Neutrophil (primary cell): Measurements from ENCODE around the gene CLCN7.

Source experiments
- H3K27ac ChIP-seq: fragments of 200-600 bp; sonication (generic); 2 replicates; pipeline ENCODE4 v1.5.1; 2016; ENCODE audit warnings: mild to moderate bottlenecking, moderate library complexity
- H3K27me3 ChIP-seq: fragments of 200-600 bp; sonication (generic); 2 replicates; pipeline ENCODE4 v1.6.0; 2016; ENCODE audit warnings: mild to moderate bottlenecking
- H3K36me3 ChIP-seq: fragments of 200-600 bp; sonication (generic); 2 replicates; pipeline ENCODE4 v1.5.1; 2017
- H3K4me1 ChIP-seq, 2 experiments: fragments of 200-600 bp in 1 of 2; sonication (generic) in 1 of 2; 1 replicate in 1 of 2; 2 replicates in 1 of 2; pipeline versions ENCODE4 v1.5.1 to v1.6.1; 2013 to 2016; ENCODE audit warnings: low read depth in 1 of 2, low read length in 1 of 2, mild to moderate bottlenecking in 1 of 2, moderate library complexity in 1 of 2; ENCODE audit not compliant: control insufficient read depth in 1 of 2, insufficient read depth in 1 of 2
- H3K4me3 ChIP-seq, 2 experiments: fragments of 200-600 bp in 1 of 2; sonication (generic) in 1 of 2; 1 replicate in 1 of 2; 2 replicates in 1 of 2; pipeline ENCODE4 v1.5.1; 2013 to 2016; ENCODE audit warnings: low read depth in 1 of 2, low read length in 1 of 2, mild to moderate bottlenecking in 1 of 2, moderate library complexity in 1 of 2
- H3K9me3 ChIP-seq: fragments of 200-600 bp; sonication (generic); 2 replicates; pipeline ENCODE4 v1.5.1; 2016
- TF ChIP-seq, protein P1 (sequence below): fragments of 200-600 bp; sonication (generic); IDR thresholded peaks from 2 replicates; pipeline ENCODE4 v1.5.1; 2016; ENCODE audit warnings: antibody characterized with exemption

The CLCN7 gene

DNA sequence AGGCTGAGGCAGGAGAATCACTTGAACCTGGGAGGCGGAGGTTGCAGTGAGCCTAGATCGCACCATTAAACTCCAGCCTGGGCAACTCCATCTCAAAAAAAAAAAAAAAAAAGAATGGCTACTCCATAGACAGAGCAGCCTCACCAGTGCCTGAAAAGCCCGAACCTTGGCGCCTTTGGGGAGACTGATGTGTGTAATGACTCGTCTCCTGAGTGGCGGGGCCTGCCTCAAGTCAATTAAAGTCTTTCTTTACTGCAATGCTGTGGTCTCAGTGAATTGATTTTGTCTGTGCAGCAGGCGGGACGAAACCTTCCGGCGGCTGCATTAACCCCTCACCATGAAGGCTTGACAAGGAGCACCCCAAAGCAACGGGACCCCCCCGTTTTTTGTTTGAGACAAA is 50.8 kb downstream of the CLCN7 start:
- peaks cover 13 to 19% of the 10 kb centered on the region in 2 experiments for H3K4me1 ChIP-seq
- H3K27ac ChIP-seq = no peak overlapping the region
- no peaks in the 10 kb centered on the region for H3K9me3 ChIP-seq
- no peaks in the 10 kb centered on the region for H3K36me3 ChIP-seq
- H3K27me3 ChIP-seq = peaks cover 13% of the 10 kb centered on the region
- no peak overlapping the region for H3K4me3 ChIP-seq
- TF ChIP-seq, protein P1, sequence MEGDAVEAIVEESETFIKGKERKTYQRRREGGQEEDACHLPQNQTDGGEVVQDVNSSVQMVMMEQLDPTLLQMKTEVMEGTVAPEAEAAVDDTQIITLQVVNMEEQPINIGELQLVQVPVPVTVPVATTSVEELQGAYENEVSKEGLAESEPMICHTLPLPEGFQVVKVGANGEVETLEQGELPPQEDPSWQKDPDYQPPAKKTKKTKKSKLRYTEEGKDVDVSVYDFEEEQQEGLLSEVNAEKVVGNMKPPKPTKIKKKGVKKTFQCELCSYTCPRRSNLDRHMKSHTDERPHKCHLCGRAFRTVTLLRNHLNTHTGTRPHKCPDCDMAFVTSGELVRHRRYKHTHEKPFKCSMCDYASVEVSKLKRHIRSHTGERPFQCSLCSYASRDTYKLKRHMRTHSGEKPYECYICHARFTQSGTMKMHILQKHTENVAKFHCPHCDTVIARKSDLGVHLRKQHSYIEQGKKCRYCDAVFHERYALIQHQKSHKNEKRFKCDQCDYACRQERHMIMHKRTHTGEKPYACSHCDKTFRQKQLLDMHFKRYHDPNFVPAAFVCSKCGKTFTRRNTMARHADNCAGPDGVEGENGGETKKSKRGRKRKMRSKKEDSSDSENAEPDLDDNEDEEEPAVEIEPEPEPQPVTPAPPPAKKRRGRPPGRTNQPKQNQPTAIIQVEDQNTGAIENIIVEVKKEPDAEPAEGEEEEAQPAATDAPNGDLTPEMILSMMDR = no peak

DNA sequence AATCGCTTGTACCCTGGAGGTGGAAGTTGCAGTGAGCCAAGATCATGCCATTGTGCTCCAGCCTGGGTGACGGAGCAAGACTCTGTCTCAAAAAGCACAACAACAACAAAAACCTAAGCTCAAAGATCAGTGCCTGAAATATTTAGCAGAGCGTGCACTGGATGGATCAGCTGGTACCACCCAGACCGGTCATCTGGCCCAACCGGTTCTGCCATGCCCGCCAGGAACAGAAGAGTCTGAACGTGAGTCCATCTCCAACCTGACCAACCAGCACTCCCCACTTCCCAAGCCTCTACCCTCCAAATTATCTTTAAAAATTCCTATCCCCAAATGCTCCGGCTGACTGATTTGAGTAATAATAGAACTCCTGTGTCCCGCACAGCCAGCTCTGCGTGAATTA is 52.8 kb downstream of the CLCN7 start:
- peaks cover 13 to 16% of the 10 kb centered on the region in 2 experiments for H3K4me1 ChIP-seq
- no peak overlapping the region for H3K27ac ChIP-seq
- H3K4me3 ChIP-seq = no peak overlapping the region
- H3K27me3 ChIP-seq = no peaks in the 10 kb centered on the region
- H3K36me3 ChIP-seq = no peaks in the 10 kb centered on the region
- TF ChIP-seq, protein P1 = no peak
- no peaks in the 10 kb centered on the region for H3K9me3 ChIP-seq

DNA sequence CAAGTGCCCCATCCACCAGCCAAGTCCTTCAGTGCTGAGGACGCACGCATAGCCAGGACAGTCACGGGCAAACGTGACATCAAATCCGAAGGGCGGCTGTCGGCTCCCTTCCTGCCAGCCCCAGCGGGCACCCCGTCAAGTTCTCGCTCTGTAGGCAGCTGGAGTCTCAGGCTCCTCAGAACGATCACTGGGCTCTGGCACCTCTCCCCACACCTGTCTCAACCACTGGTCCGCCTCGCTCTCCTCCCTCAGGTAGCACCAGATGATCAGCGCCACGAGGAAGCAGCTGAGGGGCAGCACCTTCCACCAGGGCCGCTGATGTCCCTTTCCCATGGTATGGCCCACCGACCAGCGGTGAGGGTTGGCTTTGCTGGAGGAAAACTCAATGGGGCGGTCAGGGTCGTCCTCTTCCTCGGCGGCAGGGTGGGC is 54.7 kb downstream of the CLCN7 start:
- no peaks in the 10 kb centered on the region for H3K27me3 ChIP-seq
- H3K27ac ChIP-seq = peak overlapping the region; percentile 82
- peaks cover 13 to 16% of the 10 kb centered on the region in 2 experiments for H3K4me1 ChIP-seq
- H3K4me3 ChIP-seq = peak overlapping the region; percentile 71 to 91
- H3K9me3 ChIP-seq = no peaks in the 10 kb centered on the region
- no peaks in the 10 kb centered on the region for H3K36me3 ChIP-seq
- TF ChIP-seq, protein P1 = no peak

DNA sequence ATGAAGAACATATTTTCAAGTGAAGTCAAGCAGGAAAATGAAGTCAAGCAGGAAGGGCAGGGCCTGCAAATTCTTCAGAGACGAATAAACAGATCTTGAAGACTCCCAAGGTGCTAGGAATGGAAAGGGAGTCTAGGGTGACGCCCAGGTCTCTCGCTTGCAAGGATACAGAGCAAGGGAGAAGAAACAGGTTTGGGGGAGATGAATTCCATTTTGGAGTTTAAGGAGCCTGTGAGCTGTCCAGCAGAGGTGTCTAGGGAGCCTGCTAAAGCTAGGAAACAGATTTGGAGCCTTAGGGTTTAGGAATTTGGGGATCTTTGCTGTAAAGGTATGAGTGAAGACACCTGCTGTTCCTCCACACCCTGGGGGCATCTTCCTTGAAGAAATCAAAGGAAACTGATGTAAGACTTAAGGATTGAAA is 58.3 kb downstream of the CLCN7 start:
- Histone ChIP-seq H3K27me3 (no peaks in the 10 kb centered on the region), H3K36me3 (peaks cover 18% of the 10 kb centered on the region), H3K9me3 (no peaks in the 10 kb centered on the region), H3K4me3 (no peak overlapping the region), H3K27ac (no peak overlapping the region), H3K4me1 (peaks cover 32% of the 10 kb centered on the region in 2 experiments)
- TF ChIP-seq, protein P1 = no peak

DNA sequence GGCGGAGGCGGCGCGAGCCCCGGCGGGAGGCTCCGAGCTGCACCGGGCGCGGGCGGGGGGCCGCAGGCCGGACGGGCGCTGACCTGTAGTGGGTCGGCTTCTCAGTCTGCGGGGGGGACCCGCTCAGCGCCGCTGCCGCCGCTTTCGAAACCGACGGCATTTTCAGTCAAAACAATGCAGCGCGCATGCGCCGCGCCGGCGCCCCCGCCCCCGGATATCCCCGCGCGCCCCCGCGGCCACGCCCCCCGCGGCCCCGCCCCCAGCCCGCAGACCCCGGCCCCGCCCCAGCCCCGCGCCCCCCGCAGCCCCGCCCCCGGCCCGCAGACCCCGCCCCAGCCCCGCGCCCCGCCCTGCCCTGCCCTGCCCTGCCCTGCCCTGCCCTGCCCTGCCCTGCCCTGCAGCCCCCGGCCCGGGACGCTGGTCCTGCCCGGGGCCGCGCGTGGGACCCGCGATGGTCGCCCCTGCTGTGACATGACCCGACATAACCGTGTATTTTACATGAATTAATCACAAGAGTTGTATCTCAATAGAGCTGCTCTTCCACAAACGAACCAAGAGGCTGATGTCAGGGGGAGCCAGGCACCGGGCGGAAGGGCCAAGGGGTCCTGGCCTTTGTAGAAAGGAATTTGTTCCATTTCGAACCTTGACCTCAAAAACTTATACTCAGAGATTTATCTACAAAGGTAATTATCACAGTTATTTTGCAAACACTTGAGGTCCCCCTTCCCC is 60.1 kb downstream of the CLCN7 start, which contains the start of gene UNKL:
UNKL (minus strand) TSS at position 173 of the 729 bp plus-strand sequence; CDS start at position 160, 13 bp downstream.
- Histone ChIP-seq H3K4me1 (peaks cover 18 to 21% of the 10 kb centered on the region in 2 experiments), H3K36me3 (peaks cover 36% of the 10 kb centered on the region), H3K4me3 (peak within 1 kb of the TSS; percentile 74 to 83), H3K9me3 (no peaks in the 10 kb centered on the region), H3K27ac (peak within 1 kb of the TSS; percentile 98), H3K27me3 (no peaks in the 10 kb centered on the region)
- TF ChIP-seq, protein P1 = no peak
